Nephron (organoid): ENCODE measurements around the gene HOXA7.

ENCODE experiments used
- H3K27ac Mint-ChIP-seq, 3 experiments: 2 replicates each; pipeline ENCODE4 v1.8.0; 2020; ENCODE audit warnings: mixed read lengths in 3 of 3, mild to moderate bottlenecking in 2 of 3, moderate library complexity in 1 of 3
- H3K27me3 Mint-ChIP-seq: 2 replicates; pipeline ENCODE4 v1.8.0; 2021; ENCODE audit warnings: low read depth, mild to moderate bottlenecking, moderate library complexity, mixed read lengths
- H3K36me3 Mint-ChIP-seq: 2 replicates; pipeline ENCODE4 v1.8.0; 2020; ENCODE audit warnings: low read depth, mixed read lengths
- H3K4me1 Mint-ChIP-seq: 2 replicates; pipeline ENCODE4 v1.8.0; 2020; ENCODE audit warnings: mixed read lengths
- H3K4me3 Mint-ChIP-seq, 3 experiments: 2 replicates each; pipeline ENCODE4 v1.8.0; 2020; ENCODE audit warnings: mild to moderate bottlenecking in 3 of 3, mixed read lengths in 3 of 3, moderate library complexity in 2 of 3
- H3K9me3 Mint-ChIP-seq: 2 replicates; pipeline ENCODE4 v1.8.0; 2020; ENCODE audit warnings: mixed read lengths
- CTCF ChIP-seq, 3 experiments: fragments of 200-600 bp; sonication (generic); IDR thresholded peaks; one replicate each; pipeline ENCODE4 v1.5.0; 2021; ENCODE audit warnings: antibody characterized with exemption in 3 of 3; ENCODE audit not compliant: unreplicated experiment in 3 of 3

The HOXA7 gene

GRCh38 chr7:27116031-27116961 lies 40.2 kb downstream of the HOXA7 start:
- TF ChIP-seq CTCF (IDR thresholded peaks at IDR 0.05; ENCODE audit: unreplicated experiment in 3 of 3), result no peak
- Mint-ChIP-seq H3K27me3 (peaks cover 11% of the 10 kb centered on the region), H3K4me3 (peak overlapping the region; percentile 90 to 93 (median 91)), H3K9me3 (no peaks in the 10 kb centered on the region), H3K27ac (peak overlapping the region; percentile 98 to 100 (median 99)), H3K4me1 (peaks cover 67% of the 10 kb centered on the region), H3K36me3 (peaks cover 61% of the 10 kb centered on the region)

- Mint-ChIP-seq H3K9me3 (no peaks in the 10 kb centered on the region), H3K27me3 (peaks cover 11% of the 10 kb centered on the region), H3K4me3 (peak overlapping the region; percentile 90 to 93 (median 91)), H3K36me3 (peaks cover 57% of the 10 kb centered on the region), H3K4me1 (peaks cover 67% of the 10 kb centered on the region), H3K27ac (peak overlapping the region; percentile 98 to 100 (median 99))
- TF ChIP-seq CTCF (IDR thresholded peaks at IDR 0.05; ENCODE audit: unreplicated experiment in 3 of 3), result no peak
These were observed 41.1 kb downstream of the HOXA7 start for GRCh38 chr7:27115221-27116026.

GRCh38 chr7:27114881-27115220 lies 41.6 kb downstream of the HOXA7 start:
- Mint-ChIP-seq H3K9me3 (no peaks in the 10 kb centered on the region), H3K27me3 (peaks cover 13% of the 10 kb centered on the region), H3K36me3 (peaks cover 55% of the 10 kb centered on the region), H3K27ac (peak overlapping the region; percentile 98 to 100 (median 99)), H3K4me1 (peaks cover 65% of the 10 kb centered on the region), H3K4me3 (peak overlapping the region; percentile 90 to 93 (median 91))
- TF ChIP-seq CTCF (IDR thresholded peaks at IDR 0.05; ENCODE audit: unreplicated experiment in 3 of 3), result no peak

DNA sequence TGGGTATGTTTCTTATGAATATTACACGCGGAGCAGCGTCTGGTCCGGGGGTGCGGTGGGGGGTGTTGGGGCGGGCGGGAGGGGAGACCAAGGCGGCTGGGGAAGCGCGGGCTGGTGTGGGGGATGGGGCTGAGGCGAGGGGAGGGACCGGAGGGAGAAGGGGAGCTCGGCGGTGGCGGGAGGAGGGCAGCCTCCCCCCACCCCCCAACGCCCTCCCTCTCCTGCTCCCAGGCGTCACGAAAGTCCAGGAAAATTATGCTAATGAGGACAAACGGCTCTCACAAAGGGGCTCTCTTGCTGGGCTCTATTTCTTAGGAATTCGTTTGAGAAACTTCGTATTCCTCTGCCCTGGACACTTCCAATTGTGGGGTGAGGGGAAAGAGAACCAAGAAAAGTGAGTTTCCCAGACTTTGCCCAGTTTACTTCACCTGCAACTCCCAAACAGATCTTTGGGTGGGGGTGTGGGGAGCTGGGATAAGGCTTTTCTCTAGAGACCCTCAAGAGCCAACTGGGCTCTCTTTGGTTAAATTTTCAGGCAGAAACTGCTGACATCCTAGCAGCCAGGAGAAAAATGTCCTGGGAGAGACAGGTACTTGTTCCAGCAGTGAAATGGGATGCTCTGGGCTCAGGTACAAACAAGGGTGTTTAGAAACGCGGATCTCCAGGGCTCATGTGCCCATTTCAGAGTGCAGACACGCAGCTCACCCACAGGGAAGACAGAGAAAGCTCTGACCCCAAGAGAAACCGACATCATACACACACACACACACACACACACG lies 42.3 kb downstream of the HOXA7 start:
- H3K9me3 Mint-ChIP-seq, result no peaks in the 10 kb centered on the region
- peaks cover 55% of the 10 kb centered on the region for H3K36me3 Mint-ChIP-seq
- H3K27ac Mint-ChIP-seq, result peak overlapping the region; percentile 98 to 100 (median 99)
- TF ChIP-seq CTCF (IDR thresholded peaks at IDR 0.05; ENCODE audit: unreplicated experiment in 3 of 3), result no peak
- H3K4me3 Mint-ChIP-seq, result peak overlapping the region; percentile 90 to 93 (median 91)
- H3K4me1 Mint-ChIP-seq, result peaks cover 65% of the 10 kb centered on the region
- H3K27me3 Mint-ChIP-seq, result peaks cover 15% of the 10 kb centered on the region

- peaks cover 54% of the 10 kb centered on the region for H3K36me3 Mint-ChIP-seq
- no peak for TF ChIP-seq CTCF (IDR thresholded peaks at IDR 0.05; ENCODE audit: unreplicated experiment in 3 of 3)
- peaks cover 65% of the 10 kb centered on the region for H3K4me1 Mint-ChIP-seq
- H3K4me3 Mint-ChIP-seq, result peak overlapping the region; percentile 96 to 99 (median 96)
- peaks cover 13% of the 10 kb centered on the region for H3K27me3 Mint-ChIP-seq
- no peaks in the 10 kb centered on the region for H3K9me3 Mint-ChIP-seq
- peak overlapping the region; percentile 99 to 100 (median 100) for H3K27ac Mint-ChIP-seq
These were observed 43.2 kb downstream of the HOXA7 start for GRCh38 chr7:27112955-27113949.
